K562 (cell line): Measurements from ENCODE around the gene ZKSCAN1. TPM values are rescaled to one million over a fixed set of nuclear protein-coding genes. Genes with fewer than 3 reads are reported as not detected.
A peak's percentile ranks its signal among the peaks of the same experiment; 100 is the strongest.

Experiments used
- ASH1L ChIP-seq: fragments of 450-650 bp; IDR thresholded peaks from 2 replicates; pipeline ENCODE4 v1.6.1; 2018; ENCODE audit warnings: borderline replicate concordance, mild to moderate bottlenecking, low read depth; ENCODE audit not compliant: partially characterized antibody
- MXI1 ChIP-seq: IDR thresholded peaks from 2 replicates; pipeline ENCODE4 v1.6.1; 2011; ENCODE audit warnings: low read depth, mild to moderate bottlenecking, improper control_type of control experiment, low read length
- NFYB ChIP-seq: IDR thresholded peaks from 2 replicates; pipeline ENCODE4 v1.6.1; 2011; ENCODE audit warnings: mild to moderate bottlenecking, moderate library complexity; ENCODE audit not compliant: insufficient read length; ENCODE audit errors: extremely low read depth
- SMAD3 ChIP-seq: fragments of 450-650 bp; formaldehyde crosslinking; conservative IDR thresholded peaks from 2 replicates; pipeline ENCODE4 v1.4.0; 2020; ENCODE audit warnings: mild to moderate bottlenecking
- TAF7 ChIP-seq: fragments of 450-650 bp; IDR thresholded peaks from 2 replicates; pipeline ENCODE4 v1.6.1; 2016; ENCODE audit warnings: missing genetic modification characterization, missing compliant biosample characterization
- ZBTB1 ChIP-seq: sonication (generic); formaldehyde crosslinking; IDR thresholded peaks from 2 replicates; pipeline ENCODE4 v1.8.1; 2023; ENCODE audit warnings: missing genetic modification reagents, low read depth, mild to moderate bottlenecking, borderline replicate concordance
- ZNF253 ChIP-seq: fragments of 250-450 bp; sonication (Bioruptor Pico); conservative IDR thresholded peaks from 2 replicates; pipeline ENCODE4 v1.6.1; 2021; ENCODE audit warnings: mild to moderate bottlenecking
- ZNF76 ChIP-seq: fragments of 250-450 bp; sonication (Bioruptor Pico); IDR thresholded peaks from 2 replicates; pipeline ENCODE4 v1.4.0; 2020; ENCODE audit warnings: mild to moderate bottlenecking, moderate library complexity, borderline replicate concordance
- polyA plus RNA-seq, 8 experiments: library from polyadenylated mRNA; depleted of rRNA in 4 of 8; stranded (reverse) in 5 of 8; unstranded in 3 of 8; fragments of >200 nt; fragmentation: Nextera tagmentation in 2 of 8; fragmentation: Illumina TruSeq in 1 of 8; extraction: Ambion mirVana in 2 of 8; extraction: Trizol in 1 of 8; gene quantifications; 2 replicates each; pipeline versions ENCODE4 v1.2.1 to v1.2.3, GENCODE V29; 2011 to 2014; ENCODE audit warnings: inconsistent platforms in 1 of 8, missing spikeins in 1 of 8
- total RNA-seq, 7 experiments: library from RNA; depleted of rRNA in 6 of 7; stranded (reverse); fragments of >200 nt in 6 of 7; fragmentation: Illumina TruSeq in 2 of 7; extraction: Trizol in 2 of 7; gene quantifications; 2 replicates each; pipeline versions ENCODE4 v1.2.1 to v1.2.3, GENCODE V29; 2011 to 2021; ENCODE audit warnings: low replicate concordance in 1 of 7
- TF ChIP-seq, protein P1 (sequence below): sonication (generic); formaldehyde crosslinking; IDR thresholded peaks from 2 replicates; pipeline ENCODE4 v1.8.0; 2023; ENCODE audit warnings: mild to moderate bottlenecking, missing genetic modification reagents
- TF ChIP-seq, protein P2 (sequence below): fragments of 200-800 bp; sonication (Bioruptor generic); IDR thresholded peaks from 2 replicates; pipeline ENCODE4 v1.6.1; 2017; ENCODE audit warnings: missing genetic modification characterization, missing compliant biosample characterization
- TF ChIP-seq, protein P3 (sequence below): fragments of 250-450 bp; sonication (Bioruptor Pico); IDR thresholded peaks from 2 replicates; pipeline ENCODE4 v1.8.0; 2022; ENCODE audit warnings: moderate library complexity, mild to moderate bottlenecking, inconsistent platforms
- TF ChIP-seq, protein P4 (sequence below): sonication (generic); formaldehyde crosslinking; IDR thresholded peaks from 2 replicates; pipeline ENCODE4 v1.8.1; 2022; ENCODE audit warnings: missing genetic modification reagents
- TF ChIP-seq, protein P5 (sequence below): sonication (generic); formaldehyde crosslinking; IDR thresholded peaks from 2 replicates; pipeline ENCODE4 v1.8.0; 2023; ENCODE audit warnings: missing genetic modification reagents, mild to moderate bottlenecking, borderline replicate concordance

ZKSCAN1 gene
- total and polyA plus RNA-seq, 9 of the 15 experiments (the other 6 are each of a cell fraction or from before 2014, with no cell fraction given), result 5.3 to 43.0 (median 23.2) TPM

DNA sequence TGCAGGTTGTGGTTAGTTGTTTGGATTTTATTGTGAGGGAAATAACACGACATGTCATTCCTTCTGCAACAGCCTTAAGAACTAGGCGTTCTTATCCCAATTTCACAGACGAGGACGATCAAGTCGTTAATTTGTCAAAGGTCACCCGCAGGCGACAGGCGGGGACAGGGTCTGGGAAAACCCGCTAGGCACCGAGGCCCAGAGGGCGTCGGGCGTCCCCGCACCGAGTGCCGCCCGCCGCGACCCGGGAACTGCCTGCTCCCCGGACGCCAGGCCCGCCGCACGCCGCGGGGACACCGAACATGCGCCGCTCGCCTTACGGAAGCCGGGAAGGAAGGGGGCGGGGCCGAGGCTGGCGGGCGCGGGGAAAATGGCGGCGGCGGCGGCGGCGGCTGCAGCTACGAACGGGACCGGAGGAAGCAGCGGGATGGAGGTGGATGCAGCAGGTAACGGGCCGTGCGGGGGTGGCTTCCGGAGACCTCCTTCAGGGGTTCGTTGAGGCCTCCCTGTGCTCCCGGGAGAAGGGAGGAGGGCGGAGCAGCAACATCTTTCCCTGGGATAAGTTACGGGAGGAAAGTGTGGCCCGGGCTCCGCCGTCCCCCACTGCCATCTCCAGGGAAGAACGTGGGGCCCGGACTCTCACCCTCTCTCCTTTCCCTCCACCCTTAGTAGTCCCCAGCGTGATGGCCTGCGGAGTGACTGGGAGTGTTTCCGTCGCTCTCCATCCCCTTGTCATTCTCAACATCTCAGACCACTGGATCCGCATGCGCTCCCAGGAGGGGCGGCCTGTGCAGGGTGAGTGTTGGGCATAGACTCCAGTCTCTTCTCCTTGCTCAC, 73.4 kb downstream of the ZKSCAN1 start, which contains the start of gene COPS6 (continued):
- TF ChIP-seq, protein P1, sequence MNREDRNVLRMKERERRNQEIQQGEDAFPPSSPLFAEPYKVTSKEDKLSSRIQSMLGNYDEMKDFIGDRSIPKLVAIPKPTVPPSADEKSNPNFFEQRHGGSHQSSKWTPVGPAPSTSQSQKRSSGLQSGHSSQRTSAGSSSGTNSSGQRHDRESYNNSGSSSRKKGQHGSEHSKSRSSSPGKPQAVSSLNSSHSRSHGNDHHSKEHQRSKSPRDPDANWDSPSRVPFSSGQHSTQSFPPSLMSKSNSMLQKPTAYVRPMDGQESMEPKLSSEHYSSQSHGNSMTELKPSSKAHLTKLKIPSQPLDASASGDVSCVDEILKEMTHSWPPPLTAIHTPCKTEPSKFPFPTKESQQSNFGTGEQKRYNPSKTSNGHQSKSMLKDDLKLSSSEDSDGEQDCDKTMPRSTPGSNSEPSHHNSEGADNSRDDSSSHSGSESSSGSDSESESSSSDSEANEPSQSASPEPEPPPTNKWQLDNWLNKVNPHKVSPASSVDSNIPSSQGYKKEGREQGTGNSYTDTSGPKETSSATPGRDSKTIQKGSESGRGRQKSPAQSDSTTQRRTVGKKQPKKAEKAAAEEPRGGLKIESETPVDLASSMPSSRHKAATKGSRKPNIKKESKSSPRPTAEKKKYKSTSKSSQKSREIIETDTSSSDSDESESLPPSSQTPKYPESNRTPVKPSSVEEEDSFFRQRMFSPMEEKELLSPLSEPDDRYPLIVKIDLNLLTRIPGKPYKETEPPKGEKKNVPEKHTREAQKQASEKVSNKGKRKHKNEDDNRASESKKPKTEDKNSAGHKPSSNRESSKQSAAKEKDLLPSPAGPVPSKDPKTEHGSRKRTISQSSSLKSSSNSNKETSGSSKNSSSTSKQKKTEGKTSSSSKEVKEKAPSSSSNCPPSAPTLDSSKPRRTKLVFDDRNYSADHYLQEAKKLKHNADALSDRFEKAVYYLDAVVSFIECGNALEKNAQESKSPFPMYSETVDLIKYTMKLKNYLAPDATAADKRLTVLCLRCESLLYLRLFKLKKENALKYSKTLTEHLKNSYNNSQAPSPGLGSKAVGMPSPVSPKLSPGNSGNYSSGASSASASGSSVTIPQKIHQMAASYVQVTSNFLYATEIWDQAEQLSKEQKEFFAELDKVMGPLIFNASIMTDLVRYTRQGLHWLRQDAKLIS (CRISPR knock-in tag), result peak; percentile 99
- TF ChIP-seq TAF7 (tag), result peak; percentile 96
- peak; percentile 94 for TF ChIP-seq ZBTB1 (CRISPR knock-in tag)
- no peak for TF ChIP-seq ZNF253 (CRISPR knock-in tag)
- TF ChIP-seq, protein P2, sequence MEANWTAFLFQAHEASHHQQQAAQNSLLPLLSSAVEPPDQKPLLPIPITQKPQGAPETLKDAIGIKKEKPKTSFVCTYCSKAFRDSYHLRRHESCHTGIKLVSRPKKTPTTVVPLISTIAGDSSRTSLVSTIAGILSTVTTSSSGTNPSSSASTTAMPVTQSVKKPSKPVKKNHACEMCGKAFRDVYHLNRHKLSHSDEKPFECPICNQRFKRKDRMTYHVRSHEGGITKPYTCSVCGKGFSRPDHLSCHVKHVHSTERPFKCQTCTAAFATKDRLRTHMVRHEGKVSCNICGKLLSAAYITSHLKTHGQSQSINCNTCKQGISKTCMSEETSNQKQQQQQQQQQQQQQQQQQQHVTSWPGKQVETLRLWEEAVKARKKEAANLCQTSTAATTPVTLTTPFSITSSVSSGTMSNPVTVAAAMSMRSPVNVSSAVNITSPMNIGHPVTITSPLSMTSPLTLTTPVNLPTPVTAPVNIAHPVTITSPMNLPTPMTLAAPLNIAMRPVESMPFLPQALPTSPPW (CRISPR knock-in tag), result peak; percentile 81
- TF ChIP-seq MXI1, result peak; percentile 78; the same call in 1 of the 2 replicates
- TF ChIP-seq NFYB, result no peak
- peak; percentile 93 for TF ChIP-seq ZNF76 (CRISPR knock-in tag)
- peak; percentile 71 for TF ChIP-seq SMAD3
- TF ChIP-seq, protein P3, sequence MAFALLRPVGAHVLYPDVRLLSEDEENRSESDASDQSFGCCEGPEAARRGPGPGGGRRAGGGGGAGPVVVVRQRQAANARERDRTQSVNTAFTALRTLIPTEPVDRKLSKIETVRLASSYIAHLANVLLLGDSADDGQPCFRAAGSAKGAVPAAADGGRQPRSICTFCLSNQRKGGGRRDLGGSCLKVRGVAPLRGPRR, result peak; percentile 73; the same call in 1 of the 2 replicates
- TF ChIP-seq, protein P4, sequence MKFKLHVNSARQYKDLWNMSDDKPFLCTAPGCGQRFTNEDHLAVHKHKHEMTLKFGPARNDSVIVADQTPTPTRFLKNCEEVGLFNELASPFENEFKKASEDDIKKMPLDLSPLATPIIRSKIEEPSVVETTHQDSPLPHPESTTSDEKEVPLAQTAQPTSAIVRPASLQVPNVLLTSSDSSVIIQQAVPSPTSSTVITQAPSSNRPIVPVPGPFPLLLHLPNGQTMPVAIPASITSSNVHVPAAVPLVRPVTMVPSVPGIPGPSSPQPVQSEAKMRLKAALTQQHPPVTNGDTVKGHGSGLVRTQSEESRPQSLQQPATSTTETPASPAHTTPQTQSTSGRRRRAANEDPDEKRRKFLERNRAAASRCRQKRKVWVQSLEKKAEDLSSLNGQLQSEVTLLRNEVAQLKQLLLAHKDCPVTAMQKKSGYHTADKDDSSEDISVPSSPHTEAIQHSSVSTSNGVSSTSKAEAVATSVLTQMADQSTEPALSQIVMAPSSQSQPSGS (CRISPR knock-in tag), result peak; percentile 88
- TF ChIP-seq ASH1L, result peak; percentile 62
- TF ChIP-seq, protein P5, sequence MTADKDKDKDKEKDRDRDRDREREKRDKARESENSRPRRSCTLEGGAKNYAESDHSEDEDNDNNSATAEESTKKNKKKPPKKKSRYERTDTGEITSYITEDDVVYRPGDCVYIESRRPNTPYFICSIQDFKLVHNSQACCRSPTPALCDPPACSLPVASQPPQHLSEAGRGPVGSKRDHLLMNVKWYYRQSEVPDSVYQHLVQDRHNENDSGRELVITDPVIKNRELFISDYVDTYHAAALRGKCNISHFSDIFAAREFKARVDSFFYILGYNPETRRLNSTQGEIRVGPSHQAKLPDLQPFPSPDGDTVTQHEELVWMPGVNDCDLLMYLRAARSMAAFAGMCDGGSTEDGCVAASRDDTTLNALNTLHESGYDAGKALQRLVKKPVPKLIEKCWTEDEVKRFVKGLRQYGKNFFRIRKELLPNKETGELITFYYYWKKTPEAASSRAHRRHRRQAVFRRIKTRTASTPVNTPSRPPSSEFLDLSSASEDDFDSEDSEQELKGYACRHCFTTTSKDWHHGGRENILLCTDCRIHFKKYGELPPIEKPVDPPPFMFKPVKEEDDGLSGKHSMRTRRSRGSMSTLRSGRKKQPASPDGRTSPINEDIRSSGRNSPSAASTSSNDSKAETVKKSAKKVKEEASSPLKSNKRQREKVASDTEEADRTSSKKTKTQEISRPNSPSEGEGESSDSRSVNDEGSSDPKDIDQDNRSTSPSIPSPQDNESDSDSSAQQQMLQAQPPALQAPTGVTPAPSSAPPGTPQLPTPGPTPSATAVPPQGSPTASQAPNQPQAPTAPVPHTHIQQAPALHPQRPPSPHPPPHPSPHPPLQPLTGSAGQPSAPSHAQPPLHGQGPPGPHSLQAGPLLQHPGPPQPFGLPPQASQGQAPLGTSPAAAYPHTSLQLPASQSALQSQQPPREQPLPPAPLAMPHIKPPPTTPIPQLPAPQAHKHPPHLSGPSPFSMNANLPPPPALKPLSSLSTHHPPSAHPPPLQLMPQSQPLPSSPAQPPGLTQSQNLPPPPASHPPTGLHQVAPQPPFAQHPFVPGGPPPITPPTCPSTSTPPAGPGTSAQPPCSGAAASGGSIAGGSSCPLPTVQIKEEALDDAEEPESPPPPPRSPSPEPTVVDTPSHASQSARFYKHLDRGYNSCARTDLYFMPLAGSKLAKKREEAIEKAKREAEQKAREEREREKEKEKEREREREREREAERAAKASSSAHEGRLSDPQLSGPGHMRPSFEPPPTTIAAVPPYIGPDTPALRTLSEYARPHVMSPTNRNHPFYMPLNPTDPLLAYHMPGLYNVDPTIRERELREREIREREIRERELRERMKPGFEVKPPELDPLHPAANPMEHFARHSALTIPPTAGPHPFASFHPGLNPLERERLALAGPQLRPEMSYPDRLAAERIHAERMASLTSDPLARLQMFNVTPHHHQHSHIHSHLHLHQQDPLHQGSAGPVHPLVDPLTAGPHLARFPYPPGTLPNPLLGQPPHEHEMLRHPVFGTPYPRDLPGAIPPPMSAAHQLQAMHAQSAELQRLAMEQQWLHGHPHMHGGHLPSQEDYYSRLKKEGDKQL (CRISPR knock-in tag), result peak; percentile 98; the same call in 1 of the 2 replicates
